Peyer's patch (tissue), 4 donors: Measurements from ENCODE around the gene POMGNT2. TPM values are rescaled to one million over a fixed set of nuclear protein-coding genes. Genes with fewer than 3 reads are reported as not detected.

Experiments
- DNase-seq, 3 donors: peaks; one replicate each; pipeline ENCODE4 v3.0.0-alpha.2; 2017 to 2019
- H3K27ac ChIP-seq, 4 donors: fragments of 200-600 bp; sonication (generic); one replicate each; pipeline ENCODE4 v1.5.1; 2016 to 2019
- H3K27me3 ChIP-seq, 2 donors: fragments of 200-600 bp; sonication (generic); one replicate each; pipeline ENCODE4 v1.5.1; 2019
- H3K36me3 ChIP-seq, 3 donors: fragments of 200-600 bp; sonication (generic); one replicate each; pipeline ENCODE4 v1.5.1; 2016 to 2019
- H3K4me1 ChIP-seq, 4 donors: fragments of 200-600 bp; sonication (generic); one replicate each; pipeline ENCODE4 v1.5.1; 2016 to 2019
- H3K4me3 ChIP-seq, 4 donors: fragments of 200-600 bp; sonication (generic); 1 replicate in 3 of 4; 2 replicates in 1 of 4; pipeline ENCODE4 v1.5.1; 2016 to 2019; ENCODE audit warnings: mild to moderate bottlenecking in 1 of 4
- H3K9me3 ChIP-seq, 4 donors: fragments of 200-600 bp; sonication (generic); one replicate each; pipeline ENCODE4 v1.5.1; 2016 to 2019; ENCODE audit warnings: mild to moderate bottlenecking in 1 of 4
- POLR2A ChIP-seq, 2 donors: fragments of 450-650 bp; IDR thresholded peaks; one replicate each; pipeline ENCODE4 v1.5.1; 2017; ENCODE audit warnings: antibody characterized with exemption in 2 of 2, mild to moderate bottlenecking in 2 of 2, moderate library complexity in 2 of 2
- total RNA-seq, 4 donors: library from RNA; depleted of rRNA; stranded (reverse); fragments of >200 nt; gene quantifications; one replicate each; pipeline ENCODE4 v1.1.0, GENCODE V29; 2016
- TF ChIP-seq, protein P1 (sequence below), 6 experiments: fragments of 450-650 bp in 4 of 6; fragments of 200-600 bp in 2 of 6; sonication (generic) in 1 of 6; IDR thresholded peaks; one replicate each; pipeline ENCODE4 v1.5.1; 2017 to 2019; ENCODE audit warnings: antibody characterized with exemption in 6 of 6, mild to moderate bottlenecking in 3 of 6, moderate library complexity in 1 of 6

POMGNT2 gene
- total RNA-seq, 4 donors from 2014 or later: 4.1 to 11.8 (median 7.1) TPM

DNA sequence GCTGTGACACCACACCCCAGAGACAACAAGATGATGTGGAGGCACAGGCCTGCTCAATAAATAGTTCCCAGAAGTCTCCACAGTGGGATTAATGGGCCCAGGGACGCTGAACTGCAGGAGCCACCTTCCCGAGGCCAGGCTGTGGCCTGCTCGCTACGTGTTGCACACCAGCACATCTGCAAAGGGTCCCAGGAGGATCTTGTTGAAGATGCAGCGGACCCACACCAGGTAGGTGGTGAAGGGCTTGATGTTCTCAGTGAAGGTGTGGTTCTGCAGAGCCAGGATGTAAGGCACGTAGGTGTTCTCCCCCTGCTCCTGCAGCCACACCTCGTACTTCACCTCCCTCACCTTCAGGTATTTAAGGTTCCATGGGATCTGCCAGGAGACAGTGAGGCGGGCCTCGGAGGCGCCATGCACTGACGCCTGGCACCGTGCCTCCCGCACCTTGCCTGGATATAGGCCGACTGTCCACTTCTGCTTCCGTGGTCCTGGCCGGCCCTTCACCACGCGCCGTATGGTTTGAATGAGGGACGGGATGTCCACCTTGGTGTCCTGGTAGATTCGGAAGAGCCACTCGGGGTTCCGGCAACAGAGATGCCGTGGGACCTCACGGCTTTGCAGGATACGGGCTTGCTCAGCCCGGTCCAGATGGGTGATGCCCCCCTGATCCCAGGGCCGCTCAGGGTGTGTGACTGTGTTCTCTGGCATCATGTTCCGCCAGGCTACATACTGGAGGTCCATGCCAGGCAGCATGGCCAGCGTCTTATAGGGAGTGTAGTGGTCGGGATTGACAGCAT is 26.1 kb downstream of the POMGNT2 start:
- no peak for DNase-seq
- H3K4me1 ChIP-seq: no peaks in the 10 kb centered on the region
- no peaks in the 10 kb centered on the region for H3K9me3 ChIP-seq
- peaks cover 0 to 15% (median 0%) of the 10 kb centered on the region in 3 donors for H3K36me3 ChIP-seq
- no peak overlapping the region for H3K27ac ChIP-seq
- no peaks in the 10 kb centered on the region for H3K27me3 ChIP-seq
- H3K4me3 ChIP-seq: no peak overlapping the region
- TF ChIP-seq POLR2A (IDR thresholded peaks at IDR 0.05): no peak
- TF ChIP-seq, protein P1, sequence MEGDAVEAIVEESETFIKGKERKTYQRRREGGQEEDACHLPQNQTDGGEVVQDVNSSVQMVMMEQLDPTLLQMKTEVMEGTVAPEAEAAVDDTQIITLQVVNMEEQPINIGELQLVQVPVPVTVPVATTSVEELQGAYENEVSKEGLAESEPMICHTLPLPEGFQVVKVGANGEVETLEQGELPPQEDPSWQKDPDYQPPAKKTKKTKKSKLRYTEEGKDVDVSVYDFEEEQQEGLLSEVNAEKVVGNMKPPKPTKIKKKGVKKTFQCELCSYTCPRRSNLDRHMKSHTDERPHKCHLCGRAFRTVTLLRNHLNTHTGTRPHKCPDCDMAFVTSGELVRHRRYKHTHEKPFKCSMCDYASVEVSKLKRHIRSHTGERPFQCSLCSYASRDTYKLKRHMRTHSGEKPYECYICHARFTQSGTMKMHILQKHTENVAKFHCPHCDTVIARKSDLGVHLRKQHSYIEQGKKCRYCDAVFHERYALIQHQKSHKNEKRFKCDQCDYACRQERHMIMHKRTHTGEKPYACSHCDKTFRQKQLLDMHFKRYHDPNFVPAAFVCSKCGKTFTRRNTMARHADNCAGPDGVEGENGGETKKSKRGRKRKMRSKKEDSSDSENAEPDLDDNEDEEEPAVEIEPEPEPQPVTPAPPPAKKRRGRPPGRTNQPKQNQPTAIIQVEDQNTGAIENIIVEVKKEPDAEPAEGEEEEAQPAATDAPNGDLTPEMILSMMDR (IDR thresholded peaks at IDR 0.05): no peak

DNA sequence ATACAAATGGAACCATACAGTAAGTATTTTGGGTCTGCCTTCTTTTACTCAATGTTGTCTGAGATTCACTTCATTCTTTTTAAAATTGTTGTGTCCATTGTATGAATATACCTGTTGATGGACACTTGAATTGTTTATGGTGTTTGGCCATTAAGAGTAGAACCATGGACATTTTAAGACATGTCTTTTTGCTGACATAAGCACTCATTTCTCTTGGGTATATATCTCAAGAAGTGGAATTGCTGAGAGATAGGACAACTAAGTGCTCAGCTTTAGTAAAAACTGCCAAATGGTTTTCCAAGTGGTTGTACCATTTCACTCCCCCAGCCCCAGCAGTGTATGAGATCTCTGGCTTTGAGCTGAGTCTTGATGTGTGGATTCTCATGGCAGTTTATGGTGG is 28.2 kb downstream of the POMGNT2 start:
- H3K9me3 ChIP-seq: no peaks in the 10 kb centered on the region
- no peak for TF ChIP-seq POLR2A (IDR thresholded peaks at IDR 0.05)
- TF ChIP-seq, protein P1 (IDR thresholded peaks at IDR 0.05): no peak
- H3K27me3 ChIP-seq: no peaks in the 10 kb centered on the region
- no peak overlapping the region for H3K4me3 ChIP-seq
- no peak overlapping the region for H3K27ac ChIP-seq
- no peaks in the 10 kb centered on the region for H3K4me1 ChIP-seq
- peaks cover 0 to 15% (median 0%) of the 10 kb centered on the region in 3 donors for H3K36me3 ChIP-seq
- no peak for DNase-seq

DNA sequence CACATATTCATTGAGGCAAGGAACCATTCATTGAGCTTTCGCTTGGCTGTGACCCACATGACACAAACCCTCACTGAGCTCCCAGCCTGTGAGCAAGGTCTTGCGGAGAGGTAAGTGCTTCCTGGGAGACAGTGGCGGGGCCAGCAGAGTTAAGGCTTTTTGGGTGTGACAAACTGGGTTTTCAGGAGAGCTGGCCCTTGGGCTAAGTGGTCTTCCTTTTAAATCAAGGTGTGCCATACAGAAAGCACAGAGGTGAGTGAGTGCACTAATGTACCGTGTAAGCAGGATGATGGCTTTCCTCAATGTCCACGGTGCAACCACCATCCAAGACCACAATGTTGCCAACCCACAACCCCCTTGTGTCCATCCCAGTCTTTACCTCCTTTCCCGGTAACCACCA is 28.6 kb downstream of the POMGNT2 start:
- H3K4me1 ChIP-seq: no peaks in the 10 kb centered on the region
- H3K36me3 ChIP-seq: peaks cover 0 to 15% (median 0%) of the 10 kb centered on the region in 3 donors
- TF ChIP-seq, protein P1 (IDR thresholded peaks at IDR 0.05): no peak
- TF ChIP-seq POLR2A (IDR thresholded peaks at IDR 0.05): no peak
- H3K27ac ChIP-seq: no peak overlapping the region
- H3K4me3 ChIP-seq: no peak overlapping the region
- DNase-seq: no peak
- no peaks in the 10 kb centered on the region for H3K27me3 ChIP-seq
- no peaks in the 10 kb centered on the region for H3K9me3 ChIP-seq

DNA sequence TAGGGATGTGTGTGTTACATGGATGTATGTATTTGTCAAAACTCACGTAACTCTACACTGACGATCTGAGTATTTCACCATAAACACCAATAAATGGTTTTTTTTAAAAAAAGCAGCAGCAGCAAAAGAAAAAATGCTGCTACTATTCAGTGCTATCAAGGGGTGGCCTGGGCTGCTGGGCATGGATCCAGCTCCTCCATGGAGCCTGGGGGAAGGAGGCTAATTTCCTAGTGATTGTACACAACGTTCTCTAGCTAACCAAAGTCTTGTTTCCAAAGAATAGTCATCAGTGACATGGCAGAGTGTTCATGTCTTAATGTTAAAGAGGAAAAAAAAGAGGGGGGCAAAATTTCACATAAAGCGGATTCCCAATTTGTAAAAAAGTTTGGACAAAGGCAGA is 29.0 kb downstream of the POMGNT2 start:
- Histone ChIP-seq H3K27ac (no peak overlapping the region), H3K4me3 (no peak overlapping the region), H3K4me1 (no peaks in the 10 kb centered on the region), H3K27me3 (no peaks in the 10 kb centered on the region), H3K36me3 (peaks cover 0 to 15% (median 0%) of the 10 kb centered on the region in 3 donors), H3K9me3 (no peaks in the 10 kb centered on the region)
- TF ChIP-seq, protein P1 (IDR thresholded peaks at IDR 0.05): no peak
- TF ChIP-seq POLR2A (IDR thresholded peaks at IDR 0.05): no peak
- no peak for DNase-seq

DNA sequence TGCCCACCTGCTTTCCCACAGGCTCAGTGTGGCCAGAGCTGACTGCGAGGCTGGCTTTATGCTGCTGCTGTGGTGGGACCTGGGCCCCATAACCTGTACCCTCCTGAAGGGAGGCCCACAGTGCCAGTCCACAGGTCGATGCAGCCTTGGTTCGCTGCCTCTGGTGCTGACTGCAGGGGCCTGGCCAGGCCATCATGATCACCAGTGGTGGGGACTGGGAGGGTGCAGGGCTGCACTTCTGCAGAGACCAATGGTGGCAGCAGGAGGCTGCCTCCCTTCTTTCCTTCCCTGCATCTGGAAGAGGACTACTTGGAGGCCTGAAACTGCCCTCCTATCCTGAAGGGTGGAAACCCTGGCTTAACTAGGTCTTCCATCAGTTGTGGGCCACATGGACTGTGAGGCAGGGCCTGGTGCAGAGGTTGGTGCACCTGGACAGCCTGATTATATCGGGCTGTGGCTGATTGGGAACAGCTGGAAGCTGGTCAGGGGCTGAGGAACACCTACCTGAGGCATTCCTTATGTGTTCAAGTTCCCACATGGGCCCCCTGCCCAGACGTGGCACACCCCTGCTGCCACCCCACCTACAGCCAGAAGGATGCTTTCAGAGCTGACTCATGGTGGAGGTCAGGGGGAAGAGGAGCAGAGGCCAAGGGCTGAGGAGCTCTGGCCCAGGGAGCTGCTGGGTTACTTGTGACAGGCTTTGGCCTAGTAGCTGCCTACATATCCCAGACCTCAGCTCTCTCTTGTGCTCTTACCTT is 29.8 kb downstream of the POMGNT2 start:
- H3K27me3 ChIP-seq: no peaks in the 10 kb centered on the region
- peaks cover 0 to 15% (median 0%) of the 10 kb centered on the region in 3 donors for H3K36me3 ChIP-seq
- no peak for DNase-seq
- no peaks in the 10 kb centered on the region for H3K4me1 ChIP-seq
- no peak overlapping the region for H3K27ac ChIP-seq
- no peak overlapping the region for H3K4me3 ChIP-seq
- TF ChIP-seq POLR2A (IDR thresholded peaks at IDR 0.05): no peak
- H3K9me3 ChIP-seq: no peaks in the 10 kb centered on the region
